Gastroesophageal sphincter (tissue), 3 donors: ENCODE data around the gene PGBD4.

Source experiments
- EP300 ChIP-seq: sonication (generic); formaldehyde crosslinking; IDR thresholded peaks from one replicate; pipeline ENCODE4 v1.6.1; 2017; ENCODE audit warnings: antibody characterized with exemption, mild to moderate bottlenecking
- POLR2A ChIP-seq, 2 donors: fragments of 450-650 bp; IDR thresholded peaks; one replicate each; pipeline ENCODE4 v1.6.1; 2017; ENCODE audit warnings: antibody characterized with exemption in 2 of 2, mild to moderate bottlenecking in 2 of 2, moderate library complexity in 1 of 2
- POLR2AphosphoS5 ChIP-seq: sonication (generic); formaldehyde crosslinking; IDR thresholded peaks from one replicate; pipeline ENCODE4 v1.6.1; 2017; ENCODE audit warnings: antibody characterized with exemption
- TF ChIP-seq, protein P1 (sequence below), 4 experiments: fragments of 200-600 bp in 2 of 4; fragments of 450-650 bp in 2 of 4; sonication (generic) in 1 of 4; IDR thresholded peaks; one replicate each; pipeline ENCODE4 v1.5.1; 2017 to 2019; ENCODE audit warnings: antibody characterized with exemption in 4 of 4, mild to moderate bottlenecking in 2 of 4, moderate library complexity in 2 of 4

DNA sequence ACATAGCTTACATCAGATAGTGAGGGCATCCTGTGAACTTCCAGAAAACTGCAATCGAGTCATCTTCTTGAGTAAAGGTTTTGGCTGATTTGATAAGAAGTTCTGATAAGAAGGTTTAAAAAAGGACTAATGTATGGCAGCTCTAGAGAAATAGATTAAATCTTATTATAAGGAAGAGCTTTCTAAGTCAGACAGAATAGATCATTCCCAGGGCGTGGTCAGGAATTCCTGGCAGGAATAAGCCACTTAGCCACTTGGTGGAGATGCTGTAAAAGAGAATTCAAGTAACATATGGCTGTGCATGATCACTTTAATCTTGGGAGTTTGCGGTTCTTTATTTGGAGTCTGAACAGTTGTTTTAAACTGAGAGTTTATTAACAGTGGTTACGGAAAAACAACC is 17.4 kb downstream of the PGBD4 start:
- TF ChIP-seq, protein P1, sequence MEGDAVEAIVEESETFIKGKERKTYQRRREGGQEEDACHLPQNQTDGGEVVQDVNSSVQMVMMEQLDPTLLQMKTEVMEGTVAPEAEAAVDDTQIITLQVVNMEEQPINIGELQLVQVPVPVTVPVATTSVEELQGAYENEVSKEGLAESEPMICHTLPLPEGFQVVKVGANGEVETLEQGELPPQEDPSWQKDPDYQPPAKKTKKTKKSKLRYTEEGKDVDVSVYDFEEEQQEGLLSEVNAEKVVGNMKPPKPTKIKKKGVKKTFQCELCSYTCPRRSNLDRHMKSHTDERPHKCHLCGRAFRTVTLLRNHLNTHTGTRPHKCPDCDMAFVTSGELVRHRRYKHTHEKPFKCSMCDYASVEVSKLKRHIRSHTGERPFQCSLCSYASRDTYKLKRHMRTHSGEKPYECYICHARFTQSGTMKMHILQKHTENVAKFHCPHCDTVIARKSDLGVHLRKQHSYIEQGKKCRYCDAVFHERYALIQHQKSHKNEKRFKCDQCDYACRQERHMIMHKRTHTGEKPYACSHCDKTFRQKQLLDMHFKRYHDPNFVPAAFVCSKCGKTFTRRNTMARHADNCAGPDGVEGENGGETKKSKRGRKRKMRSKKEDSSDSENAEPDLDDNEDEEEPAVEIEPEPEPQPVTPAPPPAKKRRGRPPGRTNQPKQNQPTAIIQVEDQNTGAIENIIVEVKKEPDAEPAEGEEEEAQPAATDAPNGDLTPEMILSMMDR (IDR thresholded peaks at IDR 0.05), result no peak
- TF ChIP-seq POLR2AphosphoS5, result no peak
- TF ChIP-seq EP300, result no peak
- no peak for TF ChIP-seq POLR2A (IDR thresholded peaks at IDR 0.05)
